Spleen (tissue), 7 donors: ENCODE measurements around the gene IFNL1.

Source experiments
- POLR2A ChIP-seq, 3 donors: fragments of 450-650 bp; IDR thresholded peaks; one replicate each; pipeline ENCODE4 v1.5.1; 2017; ENCODE audit warnings: antibody characterized with exemption in 3 of 3, mild to moderate bottlenecking in 1 of 3
- POLR2AphosphoS5 ChIP-seq, 3 donors: sonication (generic); formaldehyde crosslinking; IDR thresholded peaks; one replicate each; pipeline ENCODE4 v1.5.1; 2017; ENCODE audit warnings: antibody characterized with exemption in 3 of 3
- TF ChIP-seq, protein P1 (sequence below), 11 experiments: fragments of 200-600 bp in 7 of 11; fragments of 450-650 bp in 4 of 11; sonication (generic) in 4 of 11; IDR thresholded peaks in 8 of 11; conservative IDR thresholded peaks in 3 of 11; 1 replicate in 7 of 11; 2 replicates in 4 of 11; pipeline versions ENCODE4 v1.4.0 to v1.8.0; 2016 to 2021; ENCODE audit warnings: antibody characterized with exemption in 11 of 11, inconsistent platforms in 4 of 11, mild to moderate bottlenecking in 1 of 11
- donor health status: DM: no; HTN: no; CAD: no; lungs with moderate emphysema.
- donor health status: DM: no; HTN: no; CAD: no.
- donor health status: DM: no; HTN: no; CAD: no.

DNA sequence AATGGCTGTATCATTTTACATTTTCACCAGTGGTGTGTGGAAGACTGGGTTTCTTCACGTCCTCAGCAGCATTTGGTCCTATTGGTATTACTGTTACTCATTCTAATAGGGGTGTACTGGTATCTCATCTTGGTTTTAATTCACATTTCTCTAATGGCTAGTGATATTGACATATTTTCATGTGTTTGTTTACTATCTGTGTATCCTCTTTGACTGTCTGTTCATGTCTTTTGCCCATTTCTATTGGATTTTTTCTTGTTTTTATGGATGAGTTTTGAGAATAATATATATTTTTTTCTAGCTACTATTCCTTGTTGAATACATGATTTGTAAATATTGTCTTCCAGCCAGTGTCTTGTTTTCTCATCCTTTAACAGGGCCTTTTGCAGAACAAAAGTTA is 14.2 kb upstream of the IFNL1 start:
- TF ChIP-seq, protein P1, sequence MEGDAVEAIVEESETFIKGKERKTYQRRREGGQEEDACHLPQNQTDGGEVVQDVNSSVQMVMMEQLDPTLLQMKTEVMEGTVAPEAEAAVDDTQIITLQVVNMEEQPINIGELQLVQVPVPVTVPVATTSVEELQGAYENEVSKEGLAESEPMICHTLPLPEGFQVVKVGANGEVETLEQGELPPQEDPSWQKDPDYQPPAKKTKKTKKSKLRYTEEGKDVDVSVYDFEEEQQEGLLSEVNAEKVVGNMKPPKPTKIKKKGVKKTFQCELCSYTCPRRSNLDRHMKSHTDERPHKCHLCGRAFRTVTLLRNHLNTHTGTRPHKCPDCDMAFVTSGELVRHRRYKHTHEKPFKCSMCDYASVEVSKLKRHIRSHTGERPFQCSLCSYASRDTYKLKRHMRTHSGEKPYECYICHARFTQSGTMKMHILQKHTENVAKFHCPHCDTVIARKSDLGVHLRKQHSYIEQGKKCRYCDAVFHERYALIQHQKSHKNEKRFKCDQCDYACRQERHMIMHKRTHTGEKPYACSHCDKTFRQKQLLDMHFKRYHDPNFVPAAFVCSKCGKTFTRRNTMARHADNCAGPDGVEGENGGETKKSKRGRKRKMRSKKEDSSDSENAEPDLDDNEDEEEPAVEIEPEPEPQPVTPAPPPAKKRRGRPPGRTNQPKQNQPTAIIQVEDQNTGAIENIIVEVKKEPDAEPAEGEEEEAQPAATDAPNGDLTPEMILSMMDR (IDR thresholded peaks at IDR 0.05 in 8 of 11, conservative IDR thresholded peaks at IDR 0.05 in 3 of 11) = no peak
- TF ChIP-seq POLR2A (IDR thresholded peaks at IDR 0.05) = no peak
- TF ChIP-seq POLR2AphosphoS5 (IDR thresholded peaks at IDR 0.05) = no peak
